ENCODE results near the gene DPP10.

The DPP10 gene

GRCh38 chr2:115491186-115491793, 1048.8 kb downstream of the DPP10 start:
- no peak for DNase-seq

- no peak for DNase-seq
Measured at GRCh38 chr2:115505331-115505730, 1062.9 kb downstream of the DPP10 start.

GRCh38 chr2:115520727-115521126, 1078.3 kb downstream of the DPP10 start:
- DNase-seq: no peak

GRCh38 chr2:115524452-115524851, 1082.0 kb downstream of the DPP10 start:
- no peak for DNase-seq

GRCh38 chr2:115529627-115530026, 1087.2 kb downstream of the DPP10 start:
- DNase-seq: no peak

GRCh38 chr2:115533081-115533480, 1090.6 kb downstream of the DPP10 start:
- DNase-seq: no peak

- no peak for DNase-seq
Measured at GRCh38 chr2:115541814-115542213, 1099.4 kb downstream of the DPP10 start.

- no peak for DNase-seq
Measured at GRCh38 chr2:115542331-115542730, 1099.9 kb downstream of the DPP10 start.

GRCh38 chr2:115543024-115543423, 1100.6 kb downstream of the DPP10 start:
- DNase-seq: no peak

- DNase-seq: no peak
Measured at GRCh38 chr2:115543461-115543860, 1101.0 kb downstream of the DPP10 start.

- DNase-seq: no peak
Measured at GRCh38 chr2:115549611-115550130, 1107.2 kb downstream of the DPP10 start.

GRCh38 chr2:115552726-115553125, 1110.3 kb downstream of the DPP10 start:
- no peak for DNase-seq

GRCh38 chr2:115554153-115554552, 1111.7 kb downstream of the DPP10 start:
- DNase-seq: no peak

- no peak for DNase-seq
Measured at GRCh38 chr2:115558725-115559124, 1116.3 kb downstream of the DPP10 start.

- DNase-seq: no peak
Measured at GRCh38 chr2:115560666-115561065, 1118.2 kb downstream of the DPP10 start.

- no peak for DNase-seq
Measured at GRCh38 chr2:115568643-115569042, 1126.2 kb downstream of the DPP10 start.

- no peak for DNase-seq
Measured at GRCh38 chr2:115569547-115569946, 1127.1 kb downstream of the DPP10 start.

GRCh38 chr2:115572746-115573145, 1130.3 kb downstream of the DPP10 start:
- no peak for DNase-seq

GRCh38 chr2:115573756-115574155, 1131.3 kb downstream of the DPP10 start:
- DNase-seq: no peak

- DNase-seq: no peak
Measured at GRCh38 chr2:115574667-115575066, 1132.2 kb downstream of the DPP10 start.

GRCh38 chr2:115580784-115581183, 1138.3 kb downstream of the DPP10 start:
- DNase-seq: no peak

GRCh38 chr2:115584507-115584906, 1142.1 kb downstream of the DPP10 start:
- DNase-seq: no peak

GRCh38 chr2:115596659-115597375, 1154.4 kb downstream of the DPP10 start:
- no peak for DNase-seq

GRCh38 chr2:115603285-115603684, 1160.8 kb downstream of the DPP10 start:
- DNase-seq: no peak

- no peak for DNase-seq
Measured at GRCh38 chr2:115606350-115606749, 1163.9 kb downstream of the DPP10 start.
